Left colon (tissue), 2 donors: Measurements from ENCODE around the gene HYDIN. TPM values are rescaled to one million over a fixed set of nuclear protein-coding genes. Genes with fewer than 3 reads are reported as not detected.
"Not testable (repeated sequence)": the region's sequence is repeated elsewhere in the genome, so short reads cannot be mapped to it uniquely, and the experiment has no call there.

Experiments used
- ATAC-seq: fragments of 200-7000 bp; cut with Tn5 transposase; one replicate; pipeline ENCODE4 v1.9.1; 2020; ENCODE audit warnings: mild to moderate bottlenecking, moderate library complexity
- DNase-seq, 2 donors: peaks; one replicate each; pipeline ENCODE4 v3.0.0-alpha.2; 2020
- intact Hi-C, 2 donors: fragments of 100-400 bp; cut with DNase I in 1 of 2; cut with micrococcal nuclease in 1 of 2; formaldehyde crosslinking; loops; one replicate each; pipeline versions ENCODE4 v1.11.2 to v1.14.0; 2022; cut with DNase I, micrococcal nuclease
- total RNA-seq, 2 donors: library from RNA; stranded (reverse); fragmentation: NEBNext Ultra II Directional; extraction: Animal tissue kit (Norgen Biotek cat#: 25700); gene quantifications; one replicate each; pipeline ENCODE4 v1.2.1, GENCODE V29; 2021
- donor health status: DM: no; HTN: no; CAD: no.
- donor health status: DM: yes; HTN: yes; CAD: no.

HYDIN gene
- total RNA-seq, 2 donors from 2014 or later: 0.67 to 1.9 TPM

DNA sequence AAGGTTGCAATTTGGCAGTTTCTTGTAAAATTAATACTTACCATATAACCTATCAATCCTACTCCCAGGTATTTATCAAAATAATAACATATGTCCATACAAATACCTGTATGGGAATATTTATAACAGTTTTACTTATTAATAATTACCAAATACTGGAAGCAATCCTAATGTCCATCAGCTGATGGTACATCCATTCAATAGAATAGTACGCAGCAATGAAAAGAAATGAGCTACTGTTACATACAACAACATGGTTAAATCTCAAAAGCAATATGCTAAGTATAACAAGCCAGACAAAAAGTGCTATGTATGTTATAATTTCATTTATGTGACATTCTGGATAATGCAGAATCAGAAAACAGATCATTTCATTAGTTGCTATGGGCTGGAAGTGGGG is 1.2 kb downstream of the HYDIN start:
- intact Hi-C loops: no loop called here
- ATAC-seq (no peak), DNase-seq (no peak)

DNA sequence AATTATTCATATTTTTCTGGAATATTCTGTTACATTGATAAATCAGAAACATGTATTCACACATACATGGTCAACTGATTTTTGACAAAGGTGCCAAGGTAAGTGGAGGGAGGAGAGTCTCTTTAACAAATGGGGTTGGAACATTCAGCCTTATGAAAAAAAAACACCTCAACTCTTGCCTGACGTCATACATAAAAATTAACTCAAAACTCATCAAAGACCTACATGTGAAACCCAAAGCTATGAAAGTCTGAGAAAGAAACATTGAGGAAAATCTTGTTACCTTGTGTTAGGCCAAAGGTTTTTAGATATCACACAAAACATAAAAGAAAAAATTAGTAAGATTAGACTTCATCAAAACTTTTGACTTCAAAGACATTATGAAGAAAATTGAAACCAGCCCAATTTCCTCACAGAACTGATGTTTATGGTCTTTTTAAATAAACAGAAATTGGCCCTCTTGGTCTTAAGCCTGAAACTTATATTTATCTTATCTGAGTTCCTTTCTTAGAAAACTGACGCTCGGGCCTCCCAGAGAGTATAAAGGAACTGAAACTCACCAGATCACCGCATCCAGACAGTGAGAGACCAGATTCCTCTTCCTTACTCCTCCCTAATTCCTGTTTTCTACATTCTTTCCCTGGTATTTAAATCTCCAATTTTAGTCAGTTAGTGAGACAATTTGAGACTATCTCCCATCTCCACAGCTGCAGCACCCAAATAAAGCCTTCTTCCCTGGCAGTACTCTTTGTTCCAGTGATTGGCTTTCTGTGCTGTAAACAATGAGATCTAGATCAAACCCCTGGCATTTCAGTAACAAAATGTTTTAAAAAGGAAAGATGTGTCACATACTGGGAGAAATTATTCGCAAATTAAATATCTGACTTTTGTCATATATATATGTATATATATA is 4.0 kb downstream of the HYDIN start:
- no peak for ATAC-seq
- intact Hi-C loops: no loop called here
- no peak for DNase-seq

DNA sequence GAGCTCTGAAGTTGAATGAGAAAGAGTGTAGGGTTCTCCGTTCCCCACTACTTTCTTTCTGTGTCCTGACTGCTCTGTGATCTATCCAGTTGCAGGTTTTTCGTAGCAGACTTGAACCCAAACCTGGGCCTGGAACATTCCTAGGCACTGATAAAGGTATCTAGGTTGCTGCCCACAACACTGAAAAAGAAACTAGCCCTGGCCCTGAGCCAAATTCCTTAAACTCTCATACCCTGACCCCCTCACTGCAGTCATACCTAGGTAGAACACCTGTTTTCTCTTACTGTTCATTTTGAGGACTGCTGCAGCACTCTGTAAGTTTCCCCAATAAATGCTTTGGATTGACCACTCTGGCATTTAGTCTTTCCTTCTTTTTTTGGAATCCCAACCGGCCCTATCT is 5.4 kb downstream of the HYDIN start:
- intact Hi-C loops: no loop called here
- ATAC-seq (no peak), DNase-seq (no peak)

DNA sequence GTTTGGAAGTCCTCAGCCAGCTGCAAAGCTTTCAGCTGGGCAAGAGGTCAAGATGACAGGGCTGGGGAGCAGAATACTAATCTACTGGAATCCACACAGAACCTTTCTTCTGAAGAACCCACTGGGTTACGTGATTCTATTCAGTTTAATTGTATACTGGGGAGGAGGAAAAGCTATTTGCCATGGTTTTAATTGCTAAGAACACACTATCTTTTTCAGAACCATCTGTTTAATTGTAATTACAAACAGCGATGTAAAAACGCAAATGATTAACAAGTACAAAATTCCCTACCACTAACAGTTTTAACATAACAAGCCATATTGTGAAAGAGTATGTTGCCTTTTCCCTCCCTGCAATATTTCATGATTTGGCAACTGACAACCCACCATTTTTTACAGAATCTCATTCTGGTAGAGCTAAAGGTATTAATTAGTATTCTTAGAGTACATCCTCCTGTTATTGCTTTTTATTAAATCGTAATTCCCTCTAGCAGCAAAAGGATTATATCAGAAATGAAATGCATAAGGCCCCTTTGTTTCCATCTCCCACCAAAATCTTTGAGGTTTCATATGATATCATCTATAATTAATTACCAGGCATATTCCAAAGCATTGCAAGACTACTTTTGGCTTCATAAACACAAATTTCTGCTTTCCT is 12.1 kb downstream of the HYDIN start:
- intact Hi-C loops: no loop called here
- DNase-seq (no peak), ATAC-seq (no peak)

DNA sequence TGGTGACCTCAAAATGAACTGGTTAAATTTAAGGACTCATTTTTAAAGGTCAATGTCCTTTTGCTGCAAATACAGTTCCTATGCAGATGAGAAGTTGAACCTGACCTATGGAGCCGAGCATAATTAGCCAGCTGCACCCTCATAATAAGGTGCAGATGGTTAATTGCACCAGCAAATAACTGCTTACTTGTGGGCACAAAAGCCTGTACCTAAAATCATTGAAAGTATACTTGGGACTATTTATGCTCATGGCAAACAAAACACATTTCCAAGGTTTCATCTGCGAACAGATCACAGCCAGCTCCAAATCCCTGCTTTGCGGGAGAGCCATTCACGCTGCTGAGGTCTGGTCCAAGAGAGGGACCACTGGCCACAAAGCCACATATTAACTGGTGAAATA is 13.0 kb downstream of the HYDIN start:
- no peak for ATAC-seq
- no peak for DNase-seq
- intact Hi-C loops: no loop called here

DNA sequence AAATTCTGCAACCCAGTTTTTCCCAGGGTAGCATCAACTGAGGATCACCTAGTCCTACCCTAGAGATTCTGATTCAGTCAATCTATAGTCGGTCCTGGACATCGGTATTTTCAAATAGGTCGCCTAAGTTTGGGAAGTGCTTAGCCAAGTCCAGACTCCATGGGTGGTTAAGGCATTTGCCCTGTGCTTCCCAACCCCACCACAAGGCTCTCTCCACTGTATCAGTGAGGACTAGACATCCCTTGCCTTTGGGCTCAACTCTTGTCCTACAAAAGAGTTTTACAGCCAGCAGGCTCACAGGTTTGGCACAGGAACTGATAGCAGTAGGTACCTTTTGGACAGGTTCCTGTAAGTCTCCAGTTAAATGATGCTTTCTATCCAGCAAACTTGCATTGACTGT is 13.8 kb downstream of the HYDIN start:
- ATAC-seq (no peak), DNase-seq (no peak)
- intact Hi-C loops: no loop called here

DNA sequence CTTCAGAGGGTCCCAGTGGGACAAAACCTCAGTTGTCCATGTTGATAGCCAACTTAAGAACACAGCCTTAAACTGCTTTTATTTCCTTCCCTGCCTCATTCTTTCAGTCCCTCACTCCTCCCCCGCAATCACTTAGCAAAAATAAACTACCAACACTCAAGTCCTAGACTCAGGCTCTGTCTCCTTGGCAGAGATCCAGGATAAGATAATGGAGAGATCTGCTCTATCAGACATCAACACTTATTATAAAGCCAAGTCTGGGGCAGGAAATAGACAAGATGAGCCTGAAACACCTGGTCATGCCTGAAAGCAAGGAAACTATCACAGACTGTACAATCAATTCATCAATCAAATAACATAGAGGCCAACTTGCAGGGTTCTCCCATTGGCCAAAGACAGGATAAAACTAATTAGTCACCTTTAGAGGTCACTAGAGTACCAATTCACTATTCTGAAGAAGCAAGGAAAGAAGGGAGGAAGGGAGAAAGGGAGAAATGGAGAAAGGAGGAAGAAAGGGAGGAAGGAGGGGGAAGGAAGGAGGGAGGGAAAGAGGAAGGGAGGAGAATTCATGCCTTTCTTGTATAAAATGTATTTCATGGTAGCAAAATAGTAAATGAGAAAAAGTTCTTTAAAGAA is 15.7 kb downstream of the HYDIN start:
- no peak for ATAC-seq
- intact Hi-C loops: no loop called here
- no peak for DNase-seq

DNA sequence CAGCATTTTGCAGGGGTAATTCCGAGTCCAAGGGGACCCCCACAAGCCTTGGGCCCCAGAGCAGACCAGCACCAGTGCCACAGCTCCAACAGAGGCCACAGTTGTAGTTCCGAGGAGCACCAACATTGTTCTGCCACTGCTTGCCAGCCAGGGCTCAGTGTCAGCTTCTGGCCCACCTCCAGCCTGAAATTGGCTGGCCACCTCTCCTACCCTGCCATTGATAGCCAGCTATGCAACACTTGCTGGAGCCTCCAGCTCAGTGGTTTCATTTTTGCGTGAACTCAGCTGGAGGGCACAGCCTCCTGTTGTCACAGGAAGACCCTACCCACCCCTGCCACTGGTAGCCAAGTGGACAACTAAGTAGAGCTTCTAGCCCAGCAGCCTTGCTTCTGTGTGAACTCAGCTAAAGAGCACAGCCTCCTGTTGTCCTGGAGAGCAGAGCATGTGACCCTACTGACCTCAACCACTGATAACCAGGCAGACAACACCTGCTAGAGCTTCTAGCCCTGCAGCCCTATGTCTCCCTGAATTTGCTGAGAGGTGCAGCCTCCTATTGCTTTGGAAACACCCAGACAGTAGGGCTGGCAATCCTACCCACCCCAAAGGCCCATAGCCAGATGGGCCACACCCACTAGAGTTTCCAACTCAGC is 24.9 kb downstream of the HYDIN start:
- ATAC-seq (no peak), DNase-seq (no peak)
- intact Hi-C loops: no loop called here

DNA sequence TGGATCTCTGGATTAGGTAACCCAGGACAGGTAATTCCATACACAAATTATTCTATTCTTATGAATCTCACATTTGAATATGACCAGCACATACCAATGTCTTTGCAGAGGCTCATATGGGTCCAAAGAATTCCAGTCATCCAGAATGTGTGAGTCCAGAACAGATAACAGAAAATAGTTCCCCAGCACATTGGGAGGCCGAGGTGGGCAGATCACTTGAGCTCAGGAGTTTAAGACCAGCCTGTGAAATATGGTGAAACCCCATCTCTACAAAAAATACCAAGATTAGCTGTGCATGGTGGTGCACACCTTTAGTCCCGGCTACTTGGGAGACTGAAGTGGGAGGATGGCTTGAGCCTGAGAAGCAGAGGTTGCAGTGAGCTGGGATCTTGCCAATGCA is 26.9 kb downstream of the HYDIN start:
- DNase-seq: no peak
- ATAC-seq: no peak
- intact Hi-C loops: no loop called here

DNA sequence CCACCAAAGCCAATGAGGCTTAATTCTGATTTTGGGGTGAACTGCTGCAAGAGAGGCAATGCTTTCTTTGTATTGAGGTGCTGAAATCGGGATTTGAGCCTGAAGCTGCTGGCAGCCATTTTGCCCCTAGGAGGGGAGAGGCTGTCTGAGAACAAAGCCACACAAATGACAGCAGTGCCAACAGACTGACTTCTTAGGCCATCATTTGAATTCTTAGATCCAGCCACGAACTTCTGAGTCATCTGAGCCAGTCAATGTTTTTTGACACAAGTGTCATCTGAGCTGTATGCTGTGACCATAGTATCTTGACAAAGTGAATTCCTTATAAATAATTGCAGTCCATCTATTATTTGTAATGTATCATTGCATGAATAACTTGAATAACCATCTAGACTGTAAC is 29.0 kb downstream of the HYDIN start:
- intact Hi-C loops: no loop called here
- DNase-seq: no peak
- no peak for ATAC-seq

DNA sequence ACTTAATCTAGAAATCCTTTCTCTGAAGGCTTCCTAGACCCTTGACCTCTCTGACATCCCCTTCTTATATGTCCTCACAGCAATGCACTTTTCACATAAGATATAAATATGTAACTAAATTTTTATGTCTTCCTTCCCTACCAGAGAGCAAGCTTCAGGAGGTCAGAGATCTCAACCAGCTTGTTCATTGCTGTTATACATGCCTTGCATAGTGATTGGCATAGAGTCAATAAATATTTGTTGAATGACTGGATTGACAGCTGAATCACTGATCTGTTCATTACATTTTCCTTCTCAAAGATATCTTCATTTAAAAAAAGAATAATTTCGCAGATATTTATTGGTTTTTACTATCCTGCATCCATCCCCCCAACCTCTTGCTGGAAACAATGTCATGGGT is 29.5 kb downstream of the HYDIN start:
- intact Hi-C loops: no loop called here
- ATAC-seq (no peak), DNase-seq (no peak)

DNA sequence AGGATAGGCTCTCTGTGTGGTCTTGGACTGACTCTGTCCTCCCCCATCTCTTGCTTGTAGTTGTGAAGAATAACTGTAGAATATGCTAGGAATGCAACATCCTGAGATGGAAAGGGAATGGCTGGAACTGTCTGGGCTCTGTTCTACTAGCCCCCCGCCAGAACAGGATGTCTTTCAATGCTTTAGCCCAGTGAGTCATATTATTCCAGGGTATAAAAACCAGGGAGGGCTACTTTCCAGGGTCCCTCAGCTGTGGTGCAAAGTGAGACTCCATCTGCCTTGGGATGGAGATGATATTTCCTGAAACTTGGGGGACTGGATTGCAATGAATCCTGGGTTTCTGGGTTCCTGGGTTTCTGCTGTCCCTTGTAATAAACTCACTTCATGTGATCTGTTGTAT is 32.1 kb downstream of the HYDIN start:
- ATAC-seq (no peak), DNase-seq (no peak)
- intact Hi-C loops: no loop called here

DNA sequence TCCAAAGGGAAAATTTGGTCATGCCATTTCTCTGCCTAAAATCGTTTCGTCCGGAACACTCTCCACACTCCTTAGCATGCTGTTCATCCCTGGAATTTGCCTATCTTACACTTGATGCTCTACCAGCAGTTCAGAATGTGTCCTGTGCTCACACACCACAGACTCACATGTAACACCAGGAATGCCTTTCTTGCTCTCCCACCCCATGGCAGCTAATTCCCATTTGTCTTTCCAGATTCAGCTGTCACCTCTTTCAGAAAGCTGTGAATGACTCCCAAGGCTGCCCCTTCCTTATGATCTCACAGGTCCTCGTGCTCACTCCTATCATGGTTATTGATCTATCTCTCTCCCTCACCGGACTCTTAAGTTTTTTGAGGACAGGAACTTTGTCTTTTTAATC is 38.1 kb downstream of the HYDIN start:
- no peak for DNase-seq
- ATAC-seq: no peak
- intact Hi-C loops: no loop called here

DNA sequence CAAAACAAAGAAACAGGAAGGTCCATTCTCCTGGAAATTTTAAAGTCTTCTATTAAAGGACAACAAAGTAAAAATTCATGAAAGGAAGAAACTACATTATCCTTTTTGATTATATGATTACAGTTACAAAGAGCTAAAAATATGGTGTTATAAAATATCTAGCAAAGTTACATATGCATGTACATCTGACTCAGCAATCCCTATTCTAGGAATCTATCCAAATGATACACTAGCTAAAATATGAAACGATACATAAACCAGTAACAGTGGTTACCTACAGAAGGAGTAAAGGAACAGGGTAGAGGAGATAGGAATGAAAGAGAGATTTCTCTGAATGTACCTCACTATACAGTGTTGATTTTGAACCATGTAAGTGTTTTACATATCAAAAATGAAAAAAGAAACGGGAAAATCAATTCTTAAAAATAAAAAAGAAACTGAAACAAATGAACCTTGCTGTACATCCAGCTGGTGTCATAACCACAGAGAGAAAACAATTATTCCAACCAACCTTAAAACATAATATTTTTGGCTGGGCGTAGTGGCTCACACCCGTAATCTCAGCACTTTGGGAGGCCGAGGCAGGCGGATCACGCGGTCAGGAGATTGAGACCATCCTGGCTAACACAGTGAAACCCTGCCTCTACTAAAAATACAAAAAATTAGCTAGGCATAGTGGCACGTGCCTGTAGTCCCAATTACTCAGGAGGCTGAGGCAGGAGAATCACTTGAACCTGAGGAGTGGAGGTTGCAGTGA is 41.4 kb downstream of the HYDIN start:
- DNase-seq: no peak
- ATAC-seq: no peak
- intact Hi-C loops: no loop called here

DNA sequence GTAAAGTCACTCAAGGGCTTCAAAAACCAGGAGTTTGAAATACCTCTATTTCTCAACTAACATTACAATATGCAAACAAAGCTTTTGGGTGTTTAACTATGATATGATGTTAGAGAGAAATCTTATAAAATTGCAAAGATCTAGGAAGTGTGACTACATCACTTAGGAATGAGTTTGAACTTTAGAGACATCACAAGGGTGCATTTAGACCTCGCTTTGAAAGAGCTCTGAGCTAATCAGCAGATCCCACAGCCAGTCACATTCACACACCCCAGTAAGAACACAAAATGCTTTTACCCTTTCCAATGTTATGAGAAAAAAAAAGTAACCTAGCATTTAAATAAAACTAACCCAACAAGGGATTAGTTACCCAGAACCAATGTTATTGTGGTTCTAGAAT is 45.2 kb downstream of the HYDIN start:
- ATAC-seq: no peak
- no peak for DNase-seq
- intact Hi-C loops: no loop called here

DNA sequence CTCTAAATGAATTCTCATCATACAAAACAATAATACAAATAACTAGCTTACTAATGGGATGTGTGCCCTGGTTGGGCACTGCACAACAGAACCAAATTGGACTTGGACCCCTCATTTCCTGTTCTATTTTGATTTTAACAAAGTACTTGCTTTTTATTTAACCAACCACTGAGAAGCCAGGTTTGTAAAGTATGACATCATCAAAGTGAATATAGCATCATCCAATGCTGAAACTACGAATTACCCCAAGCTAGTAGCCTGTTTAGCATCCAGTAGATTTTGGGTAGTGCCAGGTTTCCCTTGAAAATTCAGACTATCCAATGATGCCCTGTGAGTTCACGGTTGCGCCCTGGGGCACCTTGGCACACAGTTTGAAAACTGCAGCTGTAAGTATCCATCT is 51.0 kb downstream of the HYDIN start:
- intact Hi-C loops: no loop called here
- ATAC-seq: no peak

DNA sequence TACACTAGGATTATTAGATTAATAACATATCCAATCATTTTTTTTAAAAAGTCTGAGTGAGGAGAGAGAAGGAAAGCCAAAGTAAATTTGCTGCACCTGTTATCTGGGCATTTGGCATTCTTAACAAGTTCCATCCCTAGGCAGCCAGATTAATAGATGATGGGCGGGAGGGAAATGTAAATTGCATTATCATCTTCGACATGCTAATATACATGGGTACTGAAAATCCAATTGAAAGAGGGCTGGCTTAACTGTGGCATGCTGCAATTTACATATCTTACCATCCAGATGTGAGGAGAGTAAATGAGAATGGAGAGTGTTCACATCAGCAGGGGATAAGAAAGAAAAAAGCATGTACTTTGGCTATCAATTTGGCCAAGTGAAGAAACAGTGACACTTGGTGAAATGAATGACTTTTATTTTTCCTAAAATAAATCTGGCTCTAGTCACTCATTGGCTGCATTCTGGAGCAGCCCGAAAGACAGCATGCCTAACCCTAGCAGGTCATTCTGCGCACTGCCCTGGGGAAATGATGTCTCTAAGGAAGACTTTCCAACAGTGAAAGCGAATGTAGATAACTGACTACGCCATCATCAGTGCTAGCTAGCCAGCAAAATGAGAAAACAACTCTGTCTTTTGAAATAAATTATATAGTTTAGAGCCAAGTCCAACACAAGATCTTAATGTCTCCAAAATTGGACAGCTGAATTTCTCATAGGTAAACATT is 57.9 kb downstream of the HYDIN start:
- DNase-seq (no peak), ATAC-seq (no peak)
- intact Hi-C loops: no loop called here

More for the DNA sequence above, 51.0 kb downstream of the HYDIN start:
- no peak for DNase-seq

DNA sequence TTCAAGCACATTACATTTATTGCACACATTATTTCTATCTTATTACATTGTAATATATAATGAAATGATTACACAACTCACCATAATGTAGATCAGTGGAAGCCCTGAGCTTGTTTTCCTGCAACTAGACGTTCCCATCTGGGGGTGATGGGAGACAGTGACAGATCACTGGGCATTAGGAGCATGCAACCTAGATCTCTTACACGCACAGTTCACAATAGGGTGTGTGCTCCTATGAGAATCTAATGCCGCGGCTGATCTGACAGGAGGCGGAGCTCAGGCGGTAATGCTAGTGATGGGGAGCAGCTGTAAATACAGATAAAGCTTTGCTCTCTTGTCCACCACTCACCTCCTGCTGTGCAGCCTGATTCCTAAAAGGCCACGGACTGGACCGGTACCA is 69.5 kb downstream of the HYDIN start:
- ATAC-seq, DNase-seq, intact Hi-C loops: not testable (repeated sequence)
